ENCODE measurements around the gene KIF14. TPM values are rescaled to one million over a fixed set of nuclear protein-coding genes. Genes with fewer than 3 reads are reported as not detected.

Gene KIF14
- total and polyA plus RNA-seq, 2 of the 4 experiments (the other 2 are of a cell fraction): 2.3 to 4.7 TPM

DNA sequence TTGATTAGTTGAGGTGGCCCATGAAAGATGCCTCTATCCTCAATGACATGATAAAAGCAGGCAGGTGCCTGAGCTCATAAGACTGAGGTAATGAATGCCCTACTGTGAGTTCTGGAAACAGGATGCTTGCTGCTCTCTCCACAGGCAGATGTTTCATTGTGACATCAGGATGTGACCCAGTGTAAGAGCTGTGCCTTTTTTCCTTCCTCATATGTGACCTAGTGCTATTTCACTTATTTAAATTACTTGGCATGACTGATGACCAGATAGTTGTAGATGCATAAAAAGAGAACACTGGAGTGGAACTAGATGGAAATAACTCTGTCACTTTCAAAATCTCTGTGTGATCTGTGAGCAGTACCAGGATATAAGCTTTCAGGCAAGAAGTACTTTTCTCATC, 31.9 kb downstream of the KIF14 start:
- Histone ChIP-seq H3K9me3 (ENCODE audit: control insufficient read depth, insufficient read depth, low read length) (no peaks in the 10 kb centered on the region), H2AFZ (replicated peaks; ENCODE audit: low read length, poor library complexity) (no peak overlapping the region), H3K36me3 (ENCODE audit: control insufficient read depth, insufficient read depth, low read length) (0 out of 2 replicates have a peak, but pooled peaks cover 1% of the 10 kb centered on the region), H3K27ac (ENCODE audit: insufficient read depth, low read length) (no peak overlapping the region), H3K4me3 (ENCODE audit: insufficient read depth, low read depth, low read length) (no peak overlapping the region), H3K9ac (ENCODE audit: low read depth, low read length) (no peak overlapping the region), H4K8ac (ENCODE audit: low read depth in 2 of 2, low read length in 2 of 2) (no peak overlapping the region), H2BK20ac (ENCODE audit: low read depth, low read length) (no peak overlapping the region), H4K5ac (ENCODE audit: low read depth, low read length) (no peak overlapping the region), H2AK9ac (replicated peaks; ENCODE audit: low read depth, low read length, poor library complexity) (no peak overlapping the region), H3K56ac (ENCODE audit: extremely low read depth, insufficient read depth, low read length) (no peak overlapping the region), H3K79me1 (ENCODE audit: low read depth in 1 of 2, low read length in 2 of 2) (no peaks in the 10 kb centered on the region), H3K4me2 (ENCODE audit: low read depth, low read length) (no peak overlapping the region), H2AK5ac (ENCODE audit: low read depth, low read length) (no peak overlapping the region), H3K23ac (ENCODE audit: low read depth, low read length) (no peak overlapping the region), H3K9me1 (ENCODE audit: insufficient read depth, low read length) (no peaks in the 10 kb centered on the region), H2BK120ac (ENCODE audit: low read depth, low read length) (no peak overlapping the region), H4K20me1 (ENCODE audit: insufficient read depth, low read length) (no peaks in the 10 kb centered on the region), H3K4ac (ENCODE audit: low read depth, low read length) (no peak overlapping the region), H2BK5ac (ENCODE audit: low read depth, low read length, poor library complexity, severe bottlenecking) (no peak overlapping the region), H3K18ac (ENCODE audit: low read depth, low read length) (no peak overlapping the region), H3K4me1 (ENCODE audit: control insufficient read depth, insufficient read depth, low read length) (no peaks in the 10 kb centered on the region), H2BK15ac (ENCODE audit: low read depth, low read length) (no peak overlapping the region), H4K91ac (ENCODE audit: insufficient read depth, low read depth, low read length) (no peak overlapping the region), H3K14ac (replicated peaks; ENCODE audit: low read depth, low read length) (no peak overlapping the region), H3K27me3 (ENCODE audit: control insufficient read depth, insufficient read depth, low read length) (no peaks in the 10 kb centered on the region)
- DNase-seq: no peak
- intact Hi-C loops (cut with micrococcal nuclease) (no loop called here), in situ Hi-C loops (cut with MboI; ENCODE audit: low sequenced_read_pairs) (no loop called here), dilution Hi-C loops (cut with HindIII; ENCODE audit: low sequenced_read_pairs, unreplicated experiment) (no loop called here)
- ChIA-PET POLR2A (ENCODE audit: unreplicated experiment) (no interaction called here), CTCF (no interaction called here)
- no TSS peak for BruUV-seq (replicated peaks)
- TF ChIP-seq USF2 (IDR thresholded peaks at IDR 0.05; ENCODE audit: low read depth, low read length): no peak
- no peak for TF ChIP-seq BHLHE40 (IDR thresholded peaks at IDR 0.05; ENCODE audit: low read depth, low read length)
- no peak for TF ChIP-seq MAFK (IDR thresholded peaks at IDR 0.05; ENCODE audit: low read depth, low read length)
- TF ChIP-seq RFX5 (IDR thresholded peaks at IDR 0.05; ENCODE audit: low read depth, low read length): no peak
- TF ChIP-seq CEBPB (IDR thresholded peaks at IDR 0.05; ENCODE audit: low read depth, low read length): no peak
- TF ChIP-seq, protein P1, sequence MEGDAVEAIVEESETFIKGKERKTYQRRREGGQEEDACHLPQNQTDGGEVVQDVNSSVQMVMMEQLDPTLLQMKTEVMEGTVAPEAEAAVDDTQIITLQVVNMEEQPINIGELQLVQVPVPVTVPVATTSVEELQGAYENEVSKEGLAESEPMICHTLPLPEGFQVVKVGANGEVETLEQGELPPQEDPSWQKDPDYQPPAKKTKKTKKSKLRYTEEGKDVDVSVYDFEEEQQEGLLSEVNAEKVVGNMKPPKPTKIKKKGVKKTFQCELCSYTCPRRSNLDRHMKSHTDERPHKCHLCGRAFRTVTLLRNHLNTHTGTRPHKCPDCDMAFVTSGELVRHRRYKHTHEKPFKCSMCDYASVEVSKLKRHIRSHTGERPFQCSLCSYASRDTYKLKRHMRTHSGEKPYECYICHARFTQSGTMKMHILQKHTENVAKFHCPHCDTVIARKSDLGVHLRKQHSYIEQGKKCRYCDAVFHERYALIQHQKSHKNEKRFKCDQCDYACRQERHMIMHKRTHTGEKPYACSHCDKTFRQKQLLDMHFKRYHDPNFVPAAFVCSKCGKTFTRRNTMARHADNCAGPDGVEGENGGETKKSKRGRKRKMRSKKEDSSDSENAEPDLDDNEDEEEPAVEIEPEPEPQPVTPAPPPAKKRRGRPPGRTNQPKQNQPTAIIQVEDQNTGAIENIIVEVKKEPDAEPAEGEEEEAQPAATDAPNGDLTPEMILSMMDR (conservative IDR thresholded peaks at IDR 0.05; ENCODE audit: low read depth, low read length): no peak
- TF ChIP-seq ELK1 (IDR thresholded peaks at IDR 0.05; ENCODE audit: borderline replicate concordance, low read depth, low read length): no peak
- no peak for TF ChIP-seq MXI1 (IDR thresholded peaks at IDR 0.05; ENCODE audit: borderline replicate concordance, low read depth, low read length)
- TF ChIP-seq RAD21 (IDR thresholded peaks at IDR 0.05; ENCODE audit: low read length): no peak
- no peak for TF ChIP-seq SMC3 (IDR thresholded peaks at IDR 0.05; ENCODE audit: low read depth, low read length)
- no peak for TF ChIP-seq RCOR1 (IDR thresholded peaks at IDR 0.05; ENCODE audit: insufficient replicate concordance, low read length)
- TF ChIP-seq NFE2L2 (IDR thresholded peaks at IDR 0.05; ENCODE audit: low read depth, low read length): no peak
- no peak for TF ChIP-seq CHD1 (IDR thresholded peaks at IDR 0.05; ENCODE audit: low read depth, low read length)
- no peak for ATAC-seq (ENCODE audit: low read depth)

Data from IMR-90 (cell line).